ENCODE measurements around the gene MKI67.
"Not testable (repeated sequence)": the region's sequence is repeated elsewhere in the genome, so short reads cannot be mapped to it uniquely, and the experiment has no call there.

Gene MKI67

GRCh38 chr10:128125944-128126764, at the start of gene MKI67:
MKI67 (minus strand) TSS chr10:128126423; CDS start chr10:128125667, 756 bp downstream.
- peak; percentile 71 for DNase-seq

- DNase-seq: no peak
These were observed 48.6 kb upstream of the MKI67 start for GRCh38 chr10:128174581-128175559.

GRCh38 chr10:128173386-128173785, 47.2 kb upstream of the MKI67 start:
- DNase-seq: no peak

GRCh38 chr10:128172756-128173155, 46.5 kb upstream of the MKI67 start:
- DNase-seq: no peak

- DNase-seq: no peak
These were observed 43.7 kb upstream of the MKI67 start for GRCh38 chr10:128169811-128170379.

- no peak for DNase-seq
These were observed 41.8 kb upstream of the MKI67 start for GRCh38 chr10:128167926-128168520.

GRCh38 chr10:128167123-128167522, 40.9 kb upstream of the MKI67 start:
- not testable (repeated sequence) for DNase-seq

GRCh38 chr10:128166151-128166550, 39.9 kb upstream of the MKI67 start:
- no peak for DNase-seq

- DNase-seq: no peak
These were observed 39.3 kb upstream of the MKI67 start for GRCh38 chr10:128165536-128165935.

- no peak for DNase-seq
These were observed 37.5 kb upstream of the MKI67 start for GRCh38 chr10:128163701-128164100.

- no peak for DNase-seq
These were observed 34.8 kb upstream of the MKI67 start for GRCh38 chr10:128161031-128161430.

- no peak for DNase-seq
These were observed 34.1 kb upstream of the MKI67 start for GRCh38 chr10:128160297-128160711.

GRCh38 chr10:128158021-128158795, 32.0 kb upstream of the MKI67 start:
- DNase-seq: no peak

- no peak for DNase-seq
These were observed 31.0 kb upstream of the MKI67 start for GRCh38 chr10:128156999-128157755.

- DNase-seq: no peak
These were observed 26.7 kb upstream of the MKI67 start for GRCh38 chr10:128152741-128153580.

- no peak for DNase-seq
These were observed 24.8 kb upstream of the MKI67 start for GRCh38 chr10:128151031-128151430.

- no peak for DNase-seq
These were observed 24.3 kb upstream of the MKI67 start for GRCh38 chr10:128150561-128150960.

- DNase-seq: peak; percentile 0
These were observed 23.8 kb upstream of the MKI67 start for GRCh38 chr10:128150045-128150493.

- DNase-seq: no peak
These were observed 23.2 kb upstream of the MKI67 start for GRCh38 chr10:128149267-128150014.
